ENCODE data around the gene PSME3.

The PSME3 gene

GRCh38 chr17:42798011-42798382 lies 35.2 kb upstream of the PSME3 start:
- Histone ChIP-seq H3K4me1 (ENCODE audit: control insufficient read depth, insufficient read depth, low read depth, low read length) (peaks cover 19% of the 10 kb centered on the region), H2AFZ (ENCODE audit: low read depth, low read length) (no peak overlapping the region), H3K4me3 (ENCODE audit: insufficient read depth in 1 of 2, low read depth in 1 of 2, low read length in 2 of 2) (peak overlapping the region; percentile 96 to 99), H3K27ac (ENCODE audit: low read length, poor library complexity, severe bottlenecking) (no peak overlapping the region), H3K27me3 (ENCODE audit: control insufficient read depth in 1 of 2, insufficient read depth in 1 of 2, low read length in 2 of 2) (no peaks in the 10 kb centered on the region), H4K8ac (ENCODE audit: low read length) (peak overlapping the region; percentile 19), H3K9ac (ENCODE audit: low read length) (peak overlapping the region; percentile 96), H3K14ac (ENCODE audit: low read length in 2 of 2) (no peak overlapping the region), H2BK12ac (ENCODE audit: low read length in 2 of 2) (no peak overlapping the region), H3K4me2 (ENCODE audit: low read length, poor library complexity, severe bottlenecking) (peak overlapping the region; percentile 81), H4K91ac (ENCODE audit: low read length) (no peak overlapping the region), H3K18ac (ENCODE audit: low read depth in 1 of 2, low read length in 2 of 2) (peak overlapping the region in 1 of 2 experiments; percentile 98), H2AK5ac (ENCODE audit: low read length, severe bottlenecking) (no peak overlapping the region), H2BK5ac (ENCODE audit: low read depth, low read length, poor library complexity, severe bottlenecking) (no peak overlapping the region), H2BK15ac (ENCODE audit: low read depth, poor library complexity, severe bottlenecking) (no peak overlapping the region), H3K23ac (ENCODE audit: low read length in 2 of 2) (no peak overlapping the region), H2BK120ac (ENCODE audit: low read depth, low read length) (no peak overlapping the region), H3K79me1 (replicated peaks; ENCODE audit: low read length, poor library complexity, severe bottlenecking) (peaks cover 18% of the 10 kb centered on the region), H3K9me3 (ENCODE audit: control insufficient read depth, low read length) (no peaks in the 10 kb centered on the region), H3K36me3 (ENCODE audit: control insufficient read depth in 1 of 2, insufficient read depth in 2 of 2, low read depth in 1 of 2, low read length in 2 of 2) (peaks cover 15 to 24% of the 10 kb centered on the region in 2 experiments), H3K4ac (ENCODE audit: low read depth in 1 of 2, low read length in 2 of 2) (peak overlapping the region in 1 of 2 experiments; percentile 77)
- 59% methylated on average over 7 of the region's 10 CpGs for WGBS
- no peak for DNase-seq

- Histone ChIP-seq H3K79me1 (replicated peaks; ENCODE audit: low read length, poor library complexity, severe bottlenecking) (peaks cover 18% of the 10 kb centered on the region), H3K23ac (ENCODE audit: low read length in 2 of 2) (peak within 1 kb of the TSS in 1 of 2 experiments; percentile 23), H4K91ac (ENCODE audit: low read length) (peak within 1 kb of the TSS; percentile 48), H3K27ac (ENCODE audit: low read length, poor library complexity, severe bottlenecking) (peak within 1 kb of the TSS; percentile 46), H3K14ac (ENCODE audit: low read length in 2 of 2) (peak within 1 kb of the TSS in 1 of 2 experiments; percentile 82), H2AK5ac (ENCODE audit: low read length, severe bottlenecking) (peak within 1 kb of the TSS; percentile 28), H3K18ac (ENCODE audit: low read depth in 1 of 2, low read length in 2 of 2) (peak within 1 kb of the TSS; percentile 93 to 98), H3K9me3 (ENCODE audit: control insufficient read depth, low read length) (no peaks in the 10 kb centered on the region), H2BK5ac (ENCODE audit: low read depth, low read length, poor library complexity, severe bottlenecking) (peak within 1 kb of the TSS; percentile 66), H2AFZ (ENCODE audit: low read depth, low read length) (peak within 1 kb of the TSS; percentile 83), H3K4me1 (ENCODE audit: control insufficient read depth, insufficient read depth, low read depth, low read length) (peaks cover 21% of the 10 kb centered on the region), H2BK15ac (ENCODE audit: low read depth, poor library complexity, severe bottlenecking) (peak within 1 kb of the TSS; percentile 12), H2BK120ac (ENCODE audit: low read depth, low read length) (no peak within 1 kb of the TSS), H3K27me3 (ENCODE audit: control insufficient read depth in 1 of 2, insufficient read depth in 1 of 2, low read length in 2 of 2) (no peaks in the 10 kb centered on the region), H2BK12ac (ENCODE audit: low read length in 2 of 2) (peak within 1 kb of the TSS; percentile 34 to 55), H3K4ac (ENCODE audit: low read depth in 1 of 2, low read length in 2 of 2) (peak within 1 kb of the TSS; percentile 62 to 77), H3K36me3 (ENCODE audit: control insufficient read depth in 1 of 2, insufficient read depth in 2 of 2, low read depth in 1 of 2, low read length in 2 of 2) (peaks cover 15 to 24% of the 10 kb centered on the region in 2 experiments), H3K9ac (ENCODE audit: low read length) (peak within 1 kb of the TSS; percentile 96), H3K4me2 (ENCODE audit: low read length, poor library complexity, severe bottlenecking) (peak within 1 kb of the TSS; percentile 81), H4K8ac (ENCODE audit: low read length) (peak within 1 kb of the TSS; percentile 89), H3K4me3 (ENCODE audit: insufficient read depth in 1 of 2, low read depth in 1 of 2, low read length in 2 of 2) (peak within 1 kb of the TSS; percentile 96 to 99)
- peak; percentile 86 for DNase-seq
- WGBS = 31% methylated on average over 66 of the region's 66 CpGs
Observed at GRCh38 chr17:42798383-42799380, 34.5 kb upstream of the PSME3 start, which contains the start of the genes CNTD1 and COA3. Gene CNTD1, plus strand, starts transcription at chr17:42798861. Its CDS starts 207 bp downstream, at chr17:42799068. Gene COA3, minus strand, starts transcription at chr17:42798704. Its CDS starts 23 bp downstream, at chr17:42798681.

GRCh38 chr17:42803074-42803883 lies 29.9 kb upstream of the PSME3 start:
- Histone ChIP-seq H2AK5ac (ENCODE audit: low read length, severe bottlenecking) (no peak overlapping the region), H3K27ac (ENCODE audit: low read length, poor library complexity, severe bottlenecking) (peak overlapping the region; percentile 40), H4K8ac (ENCODE audit: low read length) (no peak overlapping the region), H3K9ac (ENCODE audit: low read length) (no peak overlapping the region), H3K4me2 (ENCODE audit: low read length, poor library complexity, severe bottlenecking) (peak overlapping the region; percentile 30), H3K27me3 (ENCODE audit: control insufficient read depth in 1 of 2, insufficient read depth in 1 of 2, low read length in 2 of 2) (no peaks in the 10 kb centered on the region), H3K4me3 (ENCODE audit: insufficient read depth in 1 of 2, low read depth in 1 of 2, low read length in 2 of 2) (no peak overlapping the region), H3K9me3 (ENCODE audit: control insufficient read depth, low read length) (no peaks in the 10 kb centered on the region), H3K18ac (ENCODE audit: low read depth in 1 of 2, low read length in 2 of 2) (no peak overlapping the region), H2AFZ (ENCODE audit: low read depth, low read length) (no peak overlapping the region), H2BK120ac (ENCODE audit: low read depth, low read length) (no peak overlapping the region), H2BK15ac (ENCODE audit: low read depth, poor library complexity, severe bottlenecking) (no peak overlapping the region), H2BK12ac (ENCODE audit: low read length in 2 of 2) (no peak overlapping the region), H3K23ac (ENCODE audit: low read length in 2 of 2) (no peak overlapping the region), H2BK5ac (ENCODE audit: low read depth, low read length, poor library complexity, severe bottlenecking) (no peak overlapping the region), H3K79me1 (replicated peaks; ENCODE audit: low read length, poor library complexity, severe bottlenecking) (peaks cover 2% of the 10 kb centered on the region), H3K4ac (ENCODE audit: low read depth in 1 of 2, low read length in 2 of 2) (no peak overlapping the region), H3K14ac (ENCODE audit: low read length in 2 of 2) (no peak overlapping the region), H3K36me3 (ENCODE audit: control insufficient read depth in 1 of 2, insufficient read depth in 2 of 2, low read depth in 1 of 2, low read length in 2 of 2) (peaks cover 0 to 1% of the 10 kb centered on the region in 2 experiments), H4K91ac (ENCODE audit: low read length) (no peak overlapping the region), H3K4me1 (ENCODE audit: control insufficient read depth, insufficient read depth, low read depth, low read length) (peaks cover 7% of the 10 kb centered on the region)
- 100% methylated on average over 1 of the region's 2 CpGs for WGBS
- DNase-seq = peak; percentile 22

All from mesenchymal stem cell (in vitro differentiated cells and primary cell).